ENCODE data around the gene IL27RA. TPM values are rescaled to one million over a fixed set of nuclear protein-coding genes. Genes with fewer than 3 reads are reported as not detected.

Gene IL27RA
- total RNA-seq, 1 experiment from 2014 or later, result 20.7 TPM

- DNase-seq (ENCODE audit: low read depth), result no peak
Measured at GRCh38 chr19:14082675-14082960, 51.1 kb downstream of the IL27RA start.

GRCh38 chr19:14085309-14085995, 53.9 kb downstream of the IL27RA start, which contains the start of gene C19orf67:
TSS of gene C19orf67 (minus strand) at chr19:14085783. CDS start at chr19:14085627, 156 bp downstream.
- no peak for DNase-seq (ENCODE audit: low read depth)

GRCh38 chr19:14086098-14086497, 54.5 kb downstream of the IL27RA start:
- no peak for DNase-seq (ENCODE audit: low read depth)

- DNase-seq (ENCODE audit: low read depth), result no peak
Measured at GRCh38 chr19:14088634-14089411, 57.3 kb downstream of the IL27RA start.

- DNase-seq (ENCODE audit: low read depth), result no peak
Measured at GRCh38 chr19:14089412-14089661, 57.8 kb downstream of the IL27RA start.

- DNase-seq (ENCODE audit: low read depth), result peak; percentile 36
Measured at GRCh38 chr19:14089662-14090508, 58.3 kb downstream of the IL27RA start.

GRCh38 chr19:14090509-14091080, 59.0 kb downstream of the IL27RA start, which contains the start of gene SAMD1:
TSS of gene SAMD1 (minus strand) at chr19:14090751.
- DNase-seq (ENCODE audit: low read depth), result no peak

- peak; percentile 63 for DNase-seq (ENCODE audit: low read depth)
Measured at GRCh38 chr19:14091081-14091812, 59.7 kb downstream of the IL27RA start.

GRCh38 chr19:14091813-14092462, 60.4 kb downstream of the IL27RA start:
- no peak for DNase-seq (ENCODE audit: low read depth)

GRCh38 chr19:14093117-14093823, 61.7 kb downstream of the IL27RA start:
- DNase-seq (ENCODE audit: low read depth), result no peak

- DNase-seq (ENCODE audit: low read depth), result no peak
Measured at GRCh38 chr19:14094854-14095253, 63.3 kb downstream of the IL27RA start.

GRCh38 chr19:14096272-14096992, 64.9 kb downstream of the IL27RA start:
- DNase-seq (ENCODE audit: low read depth), result no peak

- DNase-seq (ENCODE audit: low read depth), result no peak
Measured at GRCh38 chr19:14097532-14098151, 66.1 kb downstream of the IL27RA start.

- DNase-seq (ENCODE audit: low read depth), result no peak
Measured at GRCh38 chr19:14101003-14101545, 69.5 kb downstream of the IL27RA start.

GRCh38 chr19:14102102-14102696, 70.6 kb downstream of the IL27RA start:
- DNase-seq (ENCODE audit: low read depth), result no peak

- no peak for DNase-seq (ENCODE audit: low read depth)
Measured at GRCh38 chr19:14102756-14103155, 71.2 kb downstream of the IL27RA start.
